ENCODE measurements around the gene PI4KA. TPM values are rescaled to one million over a fixed set of nuclear protein-coding genes. Genes with fewer than 3 reads are reported as not detected.

The PI4KA gene
- total and polyA plus RNA-seq, 4 donors = 19.4 to 47.5 (median 36.3) TPM

- WGBS = 92% methylated on average over 9 of the region's 9 CpGs
- Histone ChIP-seq H3K4me1 (ENCODE audit: control insufficient read depth in 4 of 4, insufficient read depth in 4 of 4, low read length in 3 of 4) (peaks cover 8 to 25% (median 19%) of the 10 kb centered on the region in 4 donors), H3K9ac (ENCODE audit: low read depth in 1 of 2, low read length in 2 of 2) (no peak overlapping the region), H3K9me3 (ENCODE audit: control insufficient read depth in 4 of 4, low read length in 3 of 4) (no peaks in the 10 kb centered on the region), H3K36me3 (ENCODE audit: control insufficient read depth in 4 of 4, insufficient read depth in 3 of 4, low read depth in 1 of 4, low read length in 3 of 4) (peaks cover 0 to 20% (median 16%) of the 10 kb centered on the region in 4 donors), H3K27me3 (ENCODE audit: control insufficient read depth in 4 of 4, insufficient read depth in 4 of 4, low read length in 3 of 4) (no peaks in the 10 kb centered on the region), H3K4me3 (ENCODE audit: low read depth in 1 of 3, low read length in 3 of 3) (no peak overlapping the region), H3K27ac (ENCODE audit: low read depth in 1 of 2, low read length in 2 of 2) (no peak overlapping the region)
- TF ChIP-seq RXRA (IDR thresholded peaks at IDR 0.05) (no peak), HNF4G (IDR thresholded peaks at IDR 0.05) (no peak), HNF4A (conservative IDR thresholded peaks at IDR 0.05) (no peak), FOXA2 (IDR thresholded peaks at IDR 0.05) (no peak), YY1 (IDR thresholded peaks at IDR 0.05) (no peak), JUND (IDR thresholded peaks at IDR 0.05) (no peak), FOXA1 (IDR thresholded peaks at IDR 0.05) (no peak), TAF1 (conservative IDR thresholded peaks at IDR 0.05) (no peak), ATF3 (IDR thresholded peaks at IDR 0.05) (no peak), NR2F2 (IDR thresholded peaks at IDR 0.05) (no peak), SP1 (IDR thresholded peaks at IDR 0.05) (no peak), REST (IDR thresholded peaks at IDR 0.05) (no peak), GABPA (IDR thresholded peaks at IDR 0.05 in 1 of 2, conservative IDR thresholded peaks at IDR 0.05 in 1 of 2) (no peak)
- no peak for DNase-seq (ENCODE audit: low spot score)
These were observed 23.5 kb upstream of the PI4KA start for GRCh38 chr22:20881869-20882815.

- H3K9me3 ChIP-seq (ENCODE audit: control insufficient read depth in 4 of 4, low read length in 3 of 4) = no peaks in the 10 kb centered on the region
- no peak for DNase-seq (ENCODE audit: low spot score)
- H3K4me1 ChIP-seq (ENCODE audit: control insufficient read depth in 4 of 4, insufficient read depth in 4 of 4, low read length in 3 of 4) = peaks cover 8 to 25% (median 19%) of the 10 kb centered on the region in 4 donors
- peaks cover 0 to 20% (median 17%) of the 10 kb centered on the region in 4 donors for H3K36me3 ChIP-seq (ENCODE audit: control insufficient read depth in 4 of 4, insufficient read depth in 3 of 4, low read depth in 1 of 4, low read length in 3 of 4)
- H3K27me3 ChIP-seq (ENCODE audit: control insufficient read depth in 4 of 4, insufficient read depth in 4 of 4, low read length in 3 of 4) = no peaks in the 10 kb centered on the region
- no peak overlapping the region for H3K4me3 ChIP-seq (ENCODE audit: low read depth in 1 of 3, low read length in 3 of 3)
- no peak for TF ChIP-seq RAD21 (IDR thresholded peaks at IDR 0.05)
- TF ChIP-seq JUND (IDR thresholded peaks at IDR 0.05) = no peak
- TF ChIP-seq RXRA (IDR thresholded peaks at IDR 0.05) = no peak
- TF ChIP-seq MAX (IDR thresholded peaks at IDR 0.05) = no peak
- no peak for TF ChIP-seq REST (IDR thresholded peaks at IDR 0.05)
- H3K9ac ChIP-seq (ENCODE audit: low read depth in 1 of 2, low read length in 2 of 2) = no peak overlapping the region
- peak overlapping the region in 1 of 2 donors; percentile 65 for H3K27ac ChIP-seq (ENCODE audit: low read depth in 1 of 2, low read length in 2 of 2)
- 79% methylated on average over 5 of the region's 5 CpGs for WGBS
These were observed 22.6 kb upstream of the PI4KA start for GRCh38 chr22:20881231-20881630.

Measured in liver (tissue), 9 donors.